Uterus (tissue), 2 donors: ENCODE measurements around the gene ZNF282.

ENCODE experiments used
- POLR2A ChIP-seq, 2 donors: fragments of 450-650 bp; IDR thresholded peaks; one replicate each; pipeline ENCODE4 v1.6.1; 2016; ENCODE audit warnings: antibody characterized with exemption in 2 of 2, mild to moderate bottlenecking in 1 of 2, moderate library complexity in 1 of 2
- TF ChIP-seq, protein P1 (sequence below), 4 experiments: fragments of 200-600 bp in 2 of 4; fragments of 450-650 bp in 2 of 4; sonication (generic) in 2 of 4; IDR thresholded peaks; one replicate each; pipeline ENCODE4 v1.5.1; 2016 to 2019; ENCODE audit warnings: antibody characterized with exemption in 4 of 4, mild to moderate bottlenecking in 2 of 4, moderate library complexity in 1 of 4

DNA sequence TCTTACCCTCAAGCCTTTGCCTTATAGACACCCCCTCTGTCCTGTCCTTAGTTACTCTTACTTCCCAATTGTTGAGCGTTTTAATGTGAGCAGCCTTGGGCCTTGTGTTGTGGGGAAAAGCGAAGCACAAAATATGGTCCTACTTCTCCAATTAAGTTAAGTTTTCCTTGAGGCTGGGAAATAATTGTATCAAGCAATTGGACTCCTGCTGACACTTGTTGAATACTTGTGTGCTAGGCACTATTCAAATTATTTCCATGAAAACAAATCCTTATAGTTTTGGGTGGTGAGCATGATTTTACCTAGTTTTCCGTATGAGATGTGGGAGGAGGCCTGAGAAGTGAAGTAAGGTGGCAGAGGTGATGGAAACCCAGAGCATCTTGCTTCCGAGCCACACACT is 61.2 kb downstream of the ZNF282 start:
- TF ChIP-seq, protein P1, sequence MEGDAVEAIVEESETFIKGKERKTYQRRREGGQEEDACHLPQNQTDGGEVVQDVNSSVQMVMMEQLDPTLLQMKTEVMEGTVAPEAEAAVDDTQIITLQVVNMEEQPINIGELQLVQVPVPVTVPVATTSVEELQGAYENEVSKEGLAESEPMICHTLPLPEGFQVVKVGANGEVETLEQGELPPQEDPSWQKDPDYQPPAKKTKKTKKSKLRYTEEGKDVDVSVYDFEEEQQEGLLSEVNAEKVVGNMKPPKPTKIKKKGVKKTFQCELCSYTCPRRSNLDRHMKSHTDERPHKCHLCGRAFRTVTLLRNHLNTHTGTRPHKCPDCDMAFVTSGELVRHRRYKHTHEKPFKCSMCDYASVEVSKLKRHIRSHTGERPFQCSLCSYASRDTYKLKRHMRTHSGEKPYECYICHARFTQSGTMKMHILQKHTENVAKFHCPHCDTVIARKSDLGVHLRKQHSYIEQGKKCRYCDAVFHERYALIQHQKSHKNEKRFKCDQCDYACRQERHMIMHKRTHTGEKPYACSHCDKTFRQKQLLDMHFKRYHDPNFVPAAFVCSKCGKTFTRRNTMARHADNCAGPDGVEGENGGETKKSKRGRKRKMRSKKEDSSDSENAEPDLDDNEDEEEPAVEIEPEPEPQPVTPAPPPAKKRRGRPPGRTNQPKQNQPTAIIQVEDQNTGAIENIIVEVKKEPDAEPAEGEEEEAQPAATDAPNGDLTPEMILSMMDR (IDR thresholded peaks at IDR 0.05): no peak
- TF ChIP-seq POLR2A (IDR thresholded peaks at IDR 0.05): no peak
